ENCODE data around the gene GDPD2.

GDPD2 gene

GRCh38 chrX:70437921-70438665, 15.0 kb downstream of the GDPD2 start:
- in situ Hi-C loops (cut with MboI; ENCODE audit: low sequenced_read_pairs): no loop called here

GRCh38 chrX:70439016-70439415, 15.9 kb downstream of the GDPD2 start:
- in situ Hi-C loops (cut with MboI; ENCODE audit: low sequenced_read_pairs): no loop called here

- in situ Hi-C loops (cut with MboI; ENCODE audit: low sequenced_read_pairs): no loop called here
Observed at GRCh38 chrX:70442224-70442623, 19.1 kb downstream of the GDPD2 start.

GRCh38 chrX:70444326-70444945, 21.3 kb downstream of the GDPD2 start, which contains the start of gene DLG3:
DLG3 (plus strand) TSS chrX:70444835; CDS start chrX:70445202, 367 bp downstream.
- in situ Hi-C loops (cut with MboI; ENCODE audit: low sequenced_read_pairs): no loop called here

GRCh38 chrX:70444946-70445656, 22.0 kb downstream of the GDPD2 start:
- in situ Hi-C loops (cut with MboI; ENCODE audit: low sequenced_read_pairs): no loop called here

- in situ Hi-C loops (cut with MboI; ENCODE audit: low sequenced_read_pairs): no loop called here
Observed at GRCh38 chrX:70445951-70446350, 22.8 kb downstream of the GDPD2 start.

- in situ Hi-C loops (cut with MboI; ENCODE audit: low sequenced_read_pairs): no loop called here
Observed at GRCh38 chrX:70446380-70447350, 23.6 kb downstream of the GDPD2 start.

GRCh38 chrX:70449457-70449966, 26.4 kb downstream of the GDPD2 start:
- in situ Hi-C loops (cut with MboI; ENCODE audit: low sequenced_read_pairs): no loop called here

- in situ Hi-C loops (cut with MboI; ENCODE audit: low sequenced_read_pairs): no loop called here
Observed at GRCh38 chrX:70452143-70452733, 29.1 kb downstream of the GDPD2 start.

- in situ Hi-C loops (cut with MboI; ENCODE audit: low sequenced_read_pairs): no loop called here
Observed at GRCh38 chrX:70453024-70453618, 30.0 kb downstream of the GDPD2 start.

GRCh38 chrX:70454441-70455365, 31.6 kb downstream of the GDPD2 start:
- in situ Hi-C loops (cut with MboI; ENCODE audit: low sequenced_read_pairs): no loop called here

GRCh38 chrX:70455366-70456202, 32.5 kb downstream of the GDPD2 start:
- in situ Hi-C loops (cut with MboI; ENCODE audit: low sequenced_read_pairs): no loop called here

- in situ Hi-C loops (cut with MboI; ENCODE audit: low sequenced_read_pairs): no loop called here
Observed at GRCh38 chrX:70456256-70456655, 33.1 kb downstream of the GDPD2 start.

- in situ Hi-C loops (cut with MboI; ENCODE audit: low sequenced_read_pairs): no loop called here
Observed at GRCh38 chrX:70461026-70461425, 37.9 kb downstream of the GDPD2 start.

- in situ Hi-C loops (cut with MboI; ENCODE audit: low sequenced_read_pairs): no loop called here
Observed at GRCh38 chrX:70464051-70464450, 40.9 kb downstream of the GDPD2 start.

GRCh38 chrX:70466968-70467367, 43.9 kb downstream of the GDPD2 start:
- in situ Hi-C loops (cut with MboI; ENCODE audit: low sequenced_read_pairs): no loop called here

GRCh38 chrX:70468709-70469108, 45.6 kb downstream of the GDPD2 start:
- in situ Hi-C loops (cut with MboI; ENCODE audit: low sequenced_read_pairs): no loop called here

GRCh38 chrX:70470850-70471289, 47.8 kb downstream of the GDPD2 start:
- in situ Hi-C loops (cut with MboI; ENCODE audit: low sequenced_read_pairs): no loop called here

All from HL-60/S4 (cell line).